ENCODE data around the gene WDFY4. TPM values are rescaled to one million over a fixed set of nuclear protein-coding genes. Genes with fewer than 3 reads are reported as not detected.

The WDFY4 gene
- total RNA-seq, 3 donors from 2014 or later, result 2.3 to 7.0 (median 5.8) TPM

DNA sequence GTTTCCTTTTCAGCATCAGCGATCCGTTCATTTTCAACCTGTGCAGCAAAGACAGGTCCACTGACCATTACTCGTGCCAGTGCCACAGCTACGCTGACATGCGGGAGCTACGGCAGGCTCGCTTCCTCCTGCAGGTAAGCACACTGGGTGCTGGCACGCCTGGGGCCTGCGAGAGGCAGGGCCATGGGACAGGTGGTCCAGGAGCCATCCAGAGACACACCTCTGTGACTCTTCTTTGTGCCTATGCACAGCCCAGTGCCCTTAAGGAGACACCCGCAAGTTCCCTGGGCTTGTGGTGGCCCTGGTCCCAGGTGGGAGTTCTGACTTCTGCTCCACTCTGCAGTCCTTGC is 212.7 kb downstream of the WDFY4 start:
- Histone ChIP-seq H3K27ac (no peak overlapping the region), H3K9me3 (peaks cover 0 to 3% of the 10 kb centered on the region in 2 donors), H3K4me1 (no peaks in the 10 kb centered on the region), H3K36me3 (no peaks in the 10 kb centered on the region), H3K4me3 (no peak overlapping the region), H3K27me3 (no peaks in the 10 kb centered on the region)
- DNase-seq (ENCODE audit: low spot score in 2 of 2), result no peak
- TF ChIP-seq, protein P1, sequence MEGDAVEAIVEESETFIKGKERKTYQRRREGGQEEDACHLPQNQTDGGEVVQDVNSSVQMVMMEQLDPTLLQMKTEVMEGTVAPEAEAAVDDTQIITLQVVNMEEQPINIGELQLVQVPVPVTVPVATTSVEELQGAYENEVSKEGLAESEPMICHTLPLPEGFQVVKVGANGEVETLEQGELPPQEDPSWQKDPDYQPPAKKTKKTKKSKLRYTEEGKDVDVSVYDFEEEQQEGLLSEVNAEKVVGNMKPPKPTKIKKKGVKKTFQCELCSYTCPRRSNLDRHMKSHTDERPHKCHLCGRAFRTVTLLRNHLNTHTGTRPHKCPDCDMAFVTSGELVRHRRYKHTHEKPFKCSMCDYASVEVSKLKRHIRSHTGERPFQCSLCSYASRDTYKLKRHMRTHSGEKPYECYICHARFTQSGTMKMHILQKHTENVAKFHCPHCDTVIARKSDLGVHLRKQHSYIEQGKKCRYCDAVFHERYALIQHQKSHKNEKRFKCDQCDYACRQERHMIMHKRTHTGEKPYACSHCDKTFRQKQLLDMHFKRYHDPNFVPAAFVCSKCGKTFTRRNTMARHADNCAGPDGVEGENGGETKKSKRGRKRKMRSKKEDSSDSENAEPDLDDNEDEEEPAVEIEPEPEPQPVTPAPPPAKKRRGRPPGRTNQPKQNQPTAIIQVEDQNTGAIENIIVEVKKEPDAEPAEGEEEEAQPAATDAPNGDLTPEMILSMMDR (IDR thresholded peaks at IDR 0.05), result no peak
- TF ChIP-seq POLR2AphosphoS5 (IDR thresholded peaks at IDR 0.05) (no peak), POLR2A (IDR thresholded peaks at IDR 0.05) (no peak)
- intact Hi-C loops (cut with DNase I; ENCODE audit: low total_unique reads), result no loop called here

DNA sequence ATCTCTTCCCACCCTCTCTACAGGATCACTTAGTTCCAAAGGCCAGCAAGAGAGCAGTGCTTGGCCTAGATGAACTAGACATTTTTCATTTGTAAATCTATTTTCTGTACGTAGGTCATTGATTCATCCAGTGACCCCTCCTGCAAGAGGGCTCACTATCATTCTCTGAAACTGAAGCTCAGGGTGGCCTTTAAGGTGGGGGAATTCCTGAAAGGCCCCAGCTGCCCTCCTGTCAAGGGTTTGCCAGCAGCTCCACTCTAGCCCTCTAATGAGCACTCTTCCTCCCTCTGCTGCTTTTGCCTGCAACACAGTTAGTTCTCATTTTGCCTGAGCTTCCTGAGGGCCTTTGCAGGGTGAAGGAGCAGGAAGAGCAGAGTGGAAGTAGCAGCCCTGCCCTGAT is 213.8 kb downstream of the WDFY4 start:
- peaks cover 0 to 3% of the 10 kb centered on the region in 2 donors for H3K9me3 ChIP-seq
- no peaks in the 10 kb centered on the region for H3K36me3 ChIP-seq
- intact Hi-C loops (cut with DNase I; ENCODE audit: low total_unique reads), result no loop called here

DNA sequence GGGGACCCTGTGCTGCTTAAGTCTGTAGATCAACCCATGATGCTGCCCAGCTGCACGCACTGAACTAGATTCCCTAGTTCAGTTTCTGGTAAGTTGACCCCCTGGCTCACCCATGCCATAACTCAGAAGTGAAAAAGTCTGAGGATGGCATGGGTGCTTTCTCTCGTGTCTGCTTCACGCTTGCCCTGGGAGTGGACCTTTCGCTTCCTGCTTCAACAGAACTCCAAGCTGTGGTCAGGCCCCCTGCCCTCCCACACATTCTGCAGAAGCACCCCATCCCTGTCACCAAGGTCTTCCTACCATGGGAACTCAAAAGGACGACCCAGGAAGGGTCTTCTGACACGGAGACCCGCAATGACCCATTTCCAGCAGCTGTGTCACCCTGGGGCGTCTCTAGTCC is 215.1 kb downstream of the WDFY4 start:
- H3K4me1 ChIP-seq, result no peaks in the 10 kb centered on the region
- intact Hi-C loops (cut with DNase I; ENCODE audit: low total_unique reads), result no loop called here
- peaks cover 0 to 3% of the 10 kb centered on the region in 2 donors for H3K9me3 ChIP-seq
- DNase-seq (ENCODE audit: low spot score in 2 of 2), result no peak
- H3K27me3 ChIP-seq, result no peaks in the 10 kb centered on the region
- no peak for TF ChIP-seq POLR2A (IDR thresholded peaks at IDR 0.05)
- TF ChIP-seq, protein P1 (IDR thresholded peaks at IDR 0.05), result no peak
- no peak for TF ChIP-seq POLR2AphosphoS5 (IDR thresholded peaks at IDR 0.05)
- H3K36me3 ChIP-seq, result no peaks in the 10 kb centered on the region
- peak overlapping the region in 1 of 2 donors; percentile 76 for H3K27ac ChIP-seq
- no peak overlapping the region for H3K4me3 ChIP-seq

More for the DNA sequence above, 213.8 kb downstream of the WDFY4 start:
- no peaks in the 10 kb centered on the region for H3K4me1 ChIP-seq
- no peak overlapping the region for H3K27ac ChIP-seq
- TF ChIP-seq POLR2A (IDR thresholded peaks at IDR 0.05) (no peak), POLR2AphosphoS5 (IDR thresholded peaks at IDR 0.05) (no peak)
- TF ChIP-seq, protein P1 (IDR thresholded peaks at IDR 0.05), result no peak
- H3K27me3 ChIP-seq, result no peaks in the 10 kb centered on the region
- no peak for DNase-seq (ENCODE audit: low spot score in 2 of 2)
- no peak overlapping the region for H3K4me3 ChIP-seq

DNA sequence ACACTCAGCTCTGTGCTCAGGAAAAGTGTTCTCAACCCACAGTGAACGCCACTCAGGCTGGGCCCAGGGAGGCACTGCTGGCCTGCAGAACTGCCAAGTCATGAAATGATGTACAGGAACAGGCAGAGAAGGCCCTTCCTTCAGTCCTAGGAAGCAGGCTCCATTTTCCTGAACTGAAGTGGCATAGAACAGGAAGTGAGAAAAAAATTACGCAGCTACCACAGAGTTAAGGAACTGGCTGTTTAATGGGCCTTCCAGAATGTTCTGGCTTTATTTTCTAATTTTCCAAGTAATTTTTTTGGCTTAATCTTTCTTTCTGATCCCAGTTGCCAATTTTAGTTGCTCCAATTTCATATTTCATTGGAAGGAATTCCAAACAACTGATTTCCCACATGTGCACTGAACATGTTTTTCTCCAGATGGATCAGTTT is 215.7 kb downstream of the WDFY4 start:
- Histone ChIP-seq H3K36me3 (no peaks in the 10 kb centered on the region), H3K4me3 (no peak overlapping the region), H3K9me3 (peaks cover 0 to 3% of the 10 kb centered on the region in 2 donors), H3K4me1 (no peaks in the 10 kb centered on the region), H3K27ac (peak overlapping the region in 1 of 2 donors; percentile 76), H3K27me3 (no peaks in the 10 kb centered on the region)
- intact Hi-C loops (cut with DNase I; ENCODE audit: low total_unique reads), result no loop called here
- DNase-seq (ENCODE audit: low spot score in 2 of 2), result no peak
- TF ChIP-seq POLR2AphosphoS5 (IDR thresholded peaks at IDR 0.05), result no peak
- TF ChIP-seq POLR2A (IDR thresholded peaks at IDR 0.05), result no peak
- TF ChIP-seq, protein P1 (IDR thresholded peaks at IDR 0.05), result no peak

DNA sequence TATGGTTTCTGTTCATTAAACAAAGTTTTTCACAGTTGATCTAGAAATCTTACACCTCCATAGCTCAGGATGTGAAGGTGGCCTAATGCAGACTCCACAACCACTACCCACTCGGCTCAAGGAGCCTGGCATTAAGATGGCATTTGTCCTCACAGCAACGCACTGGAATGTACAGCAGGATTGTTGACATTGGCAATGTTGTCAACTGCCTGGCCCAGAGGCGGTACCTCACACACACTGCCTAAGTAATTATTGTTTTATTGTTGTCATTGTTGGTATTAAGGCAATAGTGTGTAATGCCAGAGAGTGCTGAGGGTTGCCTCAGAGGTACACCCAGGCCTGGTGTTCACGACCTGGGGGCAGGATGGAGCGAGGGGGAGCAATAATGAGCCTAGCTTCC is 216.6 kb downstream of the WDFY4 start:
- H3K27ac ChIP-seq, result peak overlapping the region in 1 of 2 donors; percentile 69
- H3K9me3 ChIP-seq, result peaks cover 0 to 3% of the 10 kb centered on the region in 2 donors
- H3K27me3 ChIP-seq, result no peaks in the 10 kb centered on the region
- TF ChIP-seq, protein P1 (IDR thresholded peaks at IDR 0.05), result no peak
- TF ChIP-seq POLR2A (IDR thresholded peaks at IDR 0.05) (no peak), POLR2AphosphoS5 (IDR thresholded peaks at IDR 0.05) (no peak)
- no peaks in the 10 kb centered on the region for H3K36me3 ChIP-seq
- no peaks in the 10 kb centered on the region for H3K4me1 ChIP-seq
- H3K4me3 ChIP-seq, result no peak overlapping the region
- intact Hi-C loops (cut with DNase I; ENCODE audit: low total_unique reads), result no loop called here
- DNase-seq (ENCODE audit: low spot score in 2 of 2), result no peak

Data from breast epithelium (tissue), 4 donors.